GM12878 (cell line): ENCODE data around the gene ATP13A5. TPM values are rescaled to one million over a fixed set of nuclear protein-coding genes. Genes with fewer than 3 reads are reported as not detected.

Experiments
- ATAC-seq: fragments of 200-7000 bp; cut with Tn5 transposase; 3 replicates; pipeline ENCODE4 v1.9.1; 2020; ENCODE audit warnings: mild to moderate bottlenecking, moderate library complexity
- BruUV-seq: library from RNA; stranded (reverse); fragments of 400-500 nt; replicated peaks from 2 replicates; lab custom pipeline; 2021; lab: Mats Ljungman, UMichigan
- CTCF ChIA-PET: fragments of 300-600 bp; sonication (Branson Sonifier 250); formaldehyde crosslinking; extraction: SDS; loops from one replicate; lab custom pipeline; 2021; ENCODE audit warnings: inconsistent platforms; lab: Yijun Ruan, JAX
- POLR2A ChIA-PET: fragments of 350-600 bp; formaldehyde crosslinking; extraction: SDS; loops from one replicate; lab custom pipeline; 2021; ENCODE audit warnings: inconsistent platforms; lab: Charles Lee
- RAD21 ChIA-PET: fragments of 300-600 bp; sonication (Branson Sonifier 250); formaldehyde crosslinking; loops from one replicate; lab custom pipeline; 2023; ENCODE audit warnings: antibody characterized with exemption; ENCODE audit not compliant: unreplicated experiment; lab: Charles Lee
- SMC1A ChIA-PET: fragments of 300-600 bp; sonication (Branson Sonifier 250); formaldehyde crosslinking; loops from one replicate; lab custom pipeline; 2023; ENCODE audit not compliant: unreplicated experiment, uncharacterized antibody; lab: Charles Lee
- DNase-seq: peaks from one replicate; pipeline ENCODE4 v3.0.0-alpha.2; 2011; ENCODE audit warnings: low read depth, low spot score
- FAIRE-seq: peaks from 3 replicates; lab custom pipeline; 2011; peaks lifted over from hg19 to GRCh38; lab: Jason Lieb, UNC
- H2AFZ ChIP-seq: 2 replicates; pipeline ENCODE4 v1.6.0; 2011; ENCODE audit warnings: low read depth, low read length, control low read depth; ENCODE audit not compliant: control insufficient read depth
- H3K27ac ChIP-seq: 2 replicates; pipeline ENCODE4 v1.5.1; 2011; ENCODE audit warnings: control low read depth; ENCODE audit not compliant: control insufficient read depth, insufficient read depth
- H3K27me3 ChIP-seq, 2 experiments: replicated peaks in 1 of 2; 2 replicates each; pipeline versions ENCODE4 v1.6.0 to v1.6.1; 2011; ENCODE audit warnings: low read length in 1 of 2; ENCODE audit not compliant: control insufficient read depth in 2 of 2, insufficient read depth in 2 of 2
- H3K36me3 ChIP-seq, 2 experiments: 2 replicates each; pipeline ENCODE4 v1.5.1; 2011; ENCODE audit warnings: low read length in 1 of 2; ENCODE audit not compliant: control insufficient read depth in 2 of 2, insufficient read depth in 2 of 2
- H3K4me1 ChIP-seq: 2 replicates; pipeline ENCODE4 v1.6.1; 2011; ENCODE audit warnings: mild to moderate bottlenecking, low read length, moderate library complexity, mixed read lengths; ENCODE audit not compliant: control insufficient read depth, insufficient read depth
- H3K4me2 ChIP-seq: 2 replicates; pipeline ENCODE4 v1.6.0; 2011; ENCODE audit warnings: control low read depth; ENCODE audit not compliant: control insufficient read depth, insufficient read depth
- H3K4me3 ChIP-seq: fragments of 200-600 bp; sonication (generic); 2 replicates; pipeline ENCODE4 v1.5.1; 2016
- H3K79me2 ChIP-seq: 2 replicates; pipeline ENCODE4 v1.6.0; 2011; ENCODE audit warnings: low read length; ENCODE audit not compliant: control insufficient read depth, insufficient read depth
- H3K9ac ChIP-seq: 2 replicates; pipeline ENCODE4 v1.8.0; 2011; ENCODE audit warnings: low read length, control low read depth, mixed read lengths; ENCODE audit not compliant: control insufficient read depth, insufficient read depth
- H3K9me3 ChIP-seq: replicated peaks from 3 replicates; pipeline ENCODE4 v1.5.1; 2011; ENCODE audit warnings: mild to moderate bottlenecking, low read length; ENCODE audit not compliant: control insufficient read depth, insufficient read depth
- H4K20me1 ChIP-seq: 2 replicates; pipeline ENCODE4 v1.6.0; 2011; ENCODE audit not compliant: control insufficient read depth, insufficient read depth
- CHD1 ChIP-seq: IDR thresholded peaks from 2 replicates; pipeline ENCODE4 v1.6.1; 2012; ENCODE audit warnings: low read depth, low read length, improper control_type of control experiment
- EED ChIP-seq: sonication (generic); IDR thresholded peaks from 2 replicates; pipeline ENCODE4 v1.6.1; 2016; ENCODE audit warnings: antibody characterized with exemption, low read depth
- GATAD2B ChIP-seq: fragments of 450-650 bp; conservative IDR thresholded peaks from 2 replicates; pipeline ENCODE4 v1.6.1; 2017; ENCODE audit warnings: low read depth, mild to moderate bottlenecking, moderate library complexity
- KAT2A ChIP-seq: conservative IDR thresholded peaks from 2 replicates; pipeline ENCODE4 v1.6.1; 2011; ENCODE audit warnings: low read depth, low read length; ENCODE audit not compliant: control insufficient read depth
- MEF2A ChIP-seq: IDR thresholded peaks from 2 replicates; pipeline ENCODE4 v1.6.1; 2011; ENCODE audit warnings: low read depth, mild to moderate bottlenecking, low read length, moderate library complexity; ENCODE audit not compliant: insufficient read depth
- POLR2A ChIP-seq: IDR thresholded peaks from 2 replicates; pipeline ENCODE4 v1.6.1; 2011; ENCODE audit warnings: low read depth, mild to moderate bottlenecking, low read length
- POLR2AphosphoS2 ChIP-seq: IDR thresholded peaks from 2 replicates; pipeline ENCODE4 v1.6.1; 2011; ENCODE audit warnings: low read depth, mild to moderate bottlenecking, low read length, improper control_type of control experiment, moderate library complexity
- POLR2AphosphoS5 ChIP-seq: IDR thresholded peaks from 2 replicates; pipeline ENCODE4 v1.6.1; 2011; ENCODE audit warnings: mild to moderate bottlenecking, low read length, inconsistent platforms
- RCOR1 ChIP-seq: conservative IDR thresholded peaks from 2 replicates; pipeline ENCODE4 v1.6.1; 2012; ENCODE audit warnings: low read depth, low read length, improper control_type of control experiment
- STAT1 ChIP-seq: fragments of 450-650 bp; conservative IDR thresholded peaks from 2 replicates; pipeline ENCODE4 v1.6.1; 2014; ENCODE audit warnings: antibody characterized with exemption, mild to moderate bottlenecking
- TAF1 ChIP-seq: IDR thresholded peaks from 2 replicates; pipeline ENCODE4 v1.6.1; 2011; ENCODE audit warnings: mild to moderate bottlenecking, low read depth, low read length, borderline replicate concordance
- TARDBP ChIP-seq: IDR thresholded peaks from 2 replicates; pipeline ENCODE4 v1.6.1; 2016; ENCODE audit warnings: borderline replicate concordance
- WRNIP1 ChIP-seq: IDR thresholded peaks from 2 replicates; pipeline ENCODE4 v1.6.1; 2011; ENCODE audit warnings: low read depth, low read length, improper control_type of control experiment, borderline replicate concordance
- ZNF274 ChIP-seq: IDR thresholded peaks from one replicate; pipeline ENCODE4 v1.8.0; 2011; ENCODE audit not compliant: insufficient read length, insufficient read depth
- ZSCAN29 ChIP-seq: fragments of 450-650 bp; IDR thresholded peaks from 2 replicates; pipeline ENCODE4 v1.6.1; 2017; ENCODE audit warnings: mild to moderate bottlenecking, moderate library complexity
- WGBS: methylation state at CpG from one replicate; pipeline ENCODE4 v1.1.6; 2016; ENCODE audit warnings: low lambda C conversion rate; ENCODE audit not compliant: insufficient replicate concordance, insufficient coverage; ENCODE audit errors: missing lambda C conversion rate; 5-methylcytosine and 5-hydroxymethylcytosine counted together
- in situ Hi-C: fragments of 300-500 bp; cut with MboI; formaldehyde crosslinking; loops from 9 replicates; pipeline ENCODE4 v1.14.3; 2018; ENCODE audit warnings: mixed read lengths
- intact Hi-C: fragments of 100-400 bp; cut with micrococcal nuclease; formaldehyde crosslinking; loops from one replicate; pipeline ENCODE4 v1.14.2; 2022; ENCODE audit not compliant: unreplicated experiment
- polyA plus RNA-seq, 11 experiments: library from polyadenylated mRNA; depleted of rRNA in 4 of 11; unstranded in 6 of 11; stranded (reverse) in 5 of 11; fragments of >200 nt; fragmentation: Nextera tagmentation in 4 of 11; fragmentation: Illumina TruSeq in 1 of 11; extraction: Ambion mirVana in 4 of 11; extraction: Trizol in 1 of 11; gene quantifications; 1 replicate in 1 of 11; 2 replicates in 10 of 11; pipeline versions ENCODE4 v1.2.1 to v1.2.3, GENCODE V29; 2011 to 2016; ENCODE audit warnings: inconsistent platforms in 2 of 11, missing spikeins in 2 of 11, low read depth in 1 of 11
- total RNA-seq, 4 experiments: library from RNA; depleted of rRNA in 3 of 4; stranded (reverse); fragments of >200 nt in 3 of 4; fragmentation: Illumina TruSeq in 1 of 4; extraction: Trizol in 1 of 4; gene quantifications; 2 replicates each; pipeline versions ENCODE4 v1.2.1 to v1.2.3, GENCODE V29; 2013 to 2021
- TF ChIP-seq, protein P1 (sequence below): fragments of 450-650 bp; formaldehyde crosslinking; IDR thresholded peaks from 2 replicates; pipeline ENCODE4 v1.5.0; 2022; ENCODE audit warnings: mild to moderate bottlenecking, missing genetic modification characterization

Gene ATP13A5
- total and polyA plus RNA-seq, 10 of the 15 experiments (the other 5 are each of a cell fraction or from before 2014, with no cell fraction given), result not detected

DNA sequence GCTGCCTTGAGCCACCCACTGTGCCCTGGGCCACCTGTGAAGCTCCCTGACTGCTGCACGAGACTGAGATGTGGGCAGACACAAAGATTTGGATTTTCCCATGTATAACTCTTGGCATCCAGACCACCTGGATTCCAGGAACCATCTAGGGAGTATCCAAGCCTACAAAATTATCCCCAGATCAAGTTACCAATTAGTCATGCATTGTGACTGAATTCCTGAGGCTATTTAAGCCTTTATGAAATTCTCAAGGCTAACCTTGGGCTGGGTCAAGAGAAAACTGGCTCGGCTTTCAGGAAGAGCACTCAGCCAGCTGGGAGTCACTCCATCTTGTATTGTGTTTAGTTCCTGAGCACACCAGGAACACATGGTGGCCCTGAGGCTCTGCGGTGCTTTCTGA is 13.3 kb upstream of the ATP13A5 start (continued):
- TF ChIP-seq, protein P1, sequence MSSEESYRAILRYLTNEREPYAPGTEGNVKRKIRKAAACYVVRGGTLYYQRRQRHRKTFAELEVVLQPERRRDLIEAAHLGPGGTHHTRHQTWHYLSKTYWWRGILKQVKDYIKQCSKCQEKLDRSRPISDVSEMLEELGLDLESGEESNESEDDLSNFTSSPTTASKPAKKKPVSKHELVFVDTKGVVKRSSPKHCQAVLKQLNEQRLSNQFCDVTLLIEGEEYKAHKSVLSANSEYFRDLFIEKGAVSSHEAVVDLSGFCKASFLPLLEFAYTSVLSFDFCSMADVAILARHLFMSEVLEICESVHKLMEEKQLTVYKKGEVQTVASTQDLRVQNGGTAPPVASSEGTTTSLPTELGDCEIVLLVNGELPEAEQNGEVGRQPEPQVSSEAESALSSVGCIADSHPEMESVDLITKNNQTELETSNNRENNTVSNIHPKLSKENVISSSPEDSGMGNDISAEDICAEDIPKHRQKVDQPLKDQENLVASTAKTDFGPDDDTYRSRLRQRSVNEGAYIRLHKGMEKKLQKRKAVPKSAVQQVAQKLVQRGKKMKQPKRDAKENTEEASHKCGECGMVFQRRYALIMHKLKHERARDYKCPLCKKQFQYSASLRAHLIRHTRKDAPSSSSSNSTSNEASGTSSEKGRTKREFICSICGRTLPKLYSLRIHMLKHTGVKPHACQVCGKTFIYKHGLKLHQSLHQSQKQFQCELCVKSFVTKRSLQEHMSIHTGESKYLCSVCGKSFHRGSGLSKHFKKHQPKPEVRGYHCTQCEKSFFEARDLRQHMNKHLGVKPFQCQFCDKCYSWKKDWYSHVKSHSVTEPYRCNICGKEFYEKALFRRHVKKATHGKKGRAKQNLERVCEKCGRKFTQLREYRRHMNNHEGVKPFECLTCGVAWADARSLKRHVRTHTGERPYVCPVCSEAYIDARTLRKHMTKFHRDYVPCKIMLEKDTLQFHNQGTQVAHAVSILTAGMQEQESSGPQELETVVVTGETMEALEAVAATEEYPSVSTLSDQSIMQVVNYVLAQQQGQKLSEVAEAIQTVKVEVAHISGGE (CRISPR knock-in tag), result no peak
- TF ChIP-seq POLR2A, result no peak
- TF ChIP-seq WRNIP1, result no peak
- TF ChIP-seq KAT2A, result no peak
- no peak for TF ChIP-seq TARDBP
- TF ChIP-seq POLR2AphosphoS5, result no peak
- TF ChIP-seq STAT1, result no peak
- TF ChIP-seq POLR2AphosphoS2, result no peak
- no peak for TF ChIP-seq ZNF274

DNA sequence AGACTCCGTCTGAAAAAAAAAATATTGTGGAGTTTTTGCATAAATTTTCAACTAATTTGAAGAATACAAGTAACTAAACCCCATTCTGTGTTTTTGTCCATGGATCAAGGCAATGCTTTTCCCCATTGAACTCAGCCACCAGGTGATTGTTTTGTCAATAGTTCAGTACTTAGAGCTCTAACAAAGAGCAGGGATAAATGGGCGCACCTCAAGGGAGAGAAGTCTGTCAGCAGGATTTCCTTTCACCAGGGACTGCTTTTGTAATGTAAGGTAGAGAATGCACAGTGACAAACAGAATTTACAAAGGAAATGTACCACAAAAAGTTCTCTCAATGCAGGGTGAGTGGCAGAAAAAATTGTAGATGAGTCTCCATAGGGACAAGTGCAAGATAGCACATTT is 10.8 kb upstream of the ATP13A5 start:
- H3K79me2 ChIP-seq, result no peaks in the 10 kb centered on the region
- intact Hi-C loops, result no loop called here
- no peak for TF ChIP-seq RCOR1
- TF ChIP-seq GATAD2B, result no peak
- no peak for TF ChIP-seq CHD1
- no peak for TF ChIP-seq TAF1
- TF ChIP-seq MEF2A, result no peak
- TF ChIP-seq ZSCAN29, result no peak
- no peak for TF ChIP-seq EED
- no peaks in the 10 kb centered on the region; a peak in 2 of 4 replicates for H3K27me3 ChIP-seq
- no peak overlapping the region for H3K9ac ChIP-seq
- ChIA-PET RAD21 (no interaction called here), SMC1A (no interaction called here), POLR2A (no interaction called here), CTCF (interaction anchor here (1.2 kb wide), 1 partner anchor 92 kb away, joined by 3 read pairs; no protein-coding TSS in a partner anchor)
- DNase-seq (no peak), ATAC-seq (no peak), FAIRE-seq (no peak)
- in situ Hi-C loops, result no loop called here
- H3K4me2 ChIP-seq, result no peak overlapping the region
- BruUV-seq, result no TSS peak
- no peaks in the 10 kb centered on the region for H3K9me3 ChIP-seq
- no peak overlapping the region for H3K27ac ChIP-seq
- WGBS, result 30% methylated on average over 2 of the region's 2 CpGs
- no peak overlapping the region for H3K4me3 ChIP-seq
- H3K36me3 ChIP-seq, result no peaks in the 10 kb centered on the region
- no peaks in the 10 kb centered on the region for H4K20me1 ChIP-seq
- no peaks in the 10 kb centered on the region for H3K4me1 ChIP-seq
- H2AFZ ChIP-seq, result no peak overlapping the region
